ENCODE results near the gene TMEM231. TPM values are rescaled to one million over a fixed set of nuclear protein-coding genes. Genes with fewer than 3 reads are reported as not detected.

The TMEM231 gene
- total RNA-seq, 2 experiments from 2014 or later = 4.9 to 5.1 TPM

- Mint-ChIP-seq H3K4me3 (no peak overlapping the region), H3K27ac (no peak overlapping the region), H3K9me3 (no peaks in the 10 kb centered on the region), H3K4me1 (ENCODE audit: low read depth) (peaks cover 4% of the 10 kb centered on the region), H3K27me3 (peaks cover 6% of the 10 kb centered on the region), H3K36me3 (ENCODE audit: low read depth) (no peaks in the 10 kb centered on the region)
- DNase-seq (no peak), ATAC-seq (no peak)
- no peak for TF ChIP-seq CTCF (IDR thresholded peaks at IDR 0.05)
- ChIA-PET CTCF (no interaction called here), POLR2A (interaction anchor here (3.7 kb wide), 1 partner anchor 8 kb away, joined by 19 read pairs; the partner anchor contains the start of gene GABARAPL2)
- intact Hi-C loops (cut with micrococcal nuclease) = no loop called here
Measured at GRCh38 chr16:75558846-75559401, 2.9 kb upstream of the TMEM231 start.

DNA sequence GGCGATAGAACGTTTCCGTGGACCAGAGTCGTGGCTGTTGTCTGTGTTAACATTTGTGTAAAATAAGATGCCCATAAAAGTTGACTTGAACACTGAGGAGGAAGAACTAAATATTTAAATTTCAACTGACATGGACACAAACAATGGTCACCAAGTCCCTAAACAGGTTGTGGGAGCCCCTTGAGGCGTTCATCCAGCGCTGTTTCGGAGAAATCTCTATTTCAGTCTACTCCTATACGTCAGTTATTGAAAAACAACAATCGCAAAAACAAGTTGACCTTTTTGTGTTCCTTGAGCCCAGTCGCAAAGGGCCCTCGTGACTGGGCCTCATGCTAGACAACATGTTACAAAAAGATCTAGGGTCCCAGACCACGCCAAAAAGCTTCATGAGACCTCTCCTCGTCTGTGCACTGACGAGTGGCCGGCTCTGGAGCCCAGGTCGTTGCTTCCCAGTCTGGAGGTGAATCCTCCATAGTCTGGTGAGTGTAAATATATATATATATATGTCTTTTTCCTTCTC lies 439 bp upstream of the TMEM231 start:
- H3K27ac Mint-ChIP-seq = peak overlapping the region; percentile 77
- ChIA-PET CTCF (interaction anchor here (0.8 to 2.9 kb wide), 5 partner anchors 8 to 93 kb away, joined by 3 to 12 read pairs (median 3); no protein-coding TSS in a partner anchor), POLR2A (interaction anchor here (1.0 to 3.7 kb wide), 4 partner anchors 8 to 91 kb away, joined by 3 to 19 read pairs (median 10); partner anchors contain the start of genes GABARAPL2, KARS1 and TERF2IP)
- no peaks in the 10 kb centered on the region for H3K36me3 Mint-ChIP-seq (ENCODE audit: low read depth)
- no peak for ATAC-seq
- no peak for DNase-seq
- peaks cover 6% of the 10 kb centered on the region for H3K27me3 Mint-ChIP-seq
- no peaks in the 10 kb centered on the region for H3K9me3 Mint-ChIP-seq
- H3K4me3 Mint-ChIP-seq = peak overlapping the region; percentile 85
- peaks cover 4% of the 10 kb centered on the region for H3K4me1 Mint-ChIP-seq (ENCODE audit: low read depth)
- intact Hi-C loops (cut with micrococcal nuclease) = no loop called here
- no peak for TF ChIP-seq CTCF (IDR thresholded peaks at IDR 0.05)

DNA sequence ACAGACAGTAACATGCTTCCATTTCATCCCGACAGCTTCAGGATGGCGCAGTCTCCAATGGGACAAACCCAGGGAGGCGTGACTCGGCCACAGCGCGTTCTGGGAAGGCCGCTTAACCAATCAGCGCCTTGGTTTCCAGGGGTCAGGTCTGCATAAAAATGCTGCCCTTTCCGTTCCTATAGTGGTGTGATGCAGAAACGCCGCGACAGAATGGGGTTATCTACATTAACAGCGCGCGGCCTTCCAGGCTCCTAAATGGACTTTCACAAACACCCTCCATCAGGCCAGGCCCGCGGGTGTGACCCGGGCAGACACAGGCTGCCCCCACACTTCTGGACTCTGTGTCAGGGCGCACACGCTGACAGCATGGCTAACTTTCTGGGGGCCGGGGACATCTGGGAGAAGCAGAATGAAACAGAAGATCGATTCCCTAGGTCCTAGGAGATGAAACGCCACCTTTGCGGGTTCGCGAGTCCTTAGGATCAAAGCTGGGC lies 792 bp downstream of the TMEM231 start:
- Mint-ChIP-seq H3K4me3 (peak overlapping the region; percentile 85), H3K27me3 (peaks cover 6% of the 10 kb centered on the region)
- ATAC-seq = no peak

GRCh38 chr16:75552951-75553350 lies 3.1 kb downstream of the TMEM231 start:
- no peak overlapping the region for H3K27ac Mint-ChIP-seq
- ChIA-PET CTCF (interaction anchor here (1.2 to 1.5 kb wide), 3 partner anchors 36 to 211 kb away, joined by 3 to 5 read pairs (median 3); no protein-coding TSS in a partner anchor), POLR2A (interaction anchor here (0.9 kb wide), 1 partner anchor 65 kb away, joined by 3 read pairs; no protein-coding TSS in a partner anchor)
- peaks cover 6% of the 10 kb centered on the region for H3K27me3 Mint-ChIP-seq
- DNase-seq = no peak
- TF ChIP-seq CTCF (IDR thresholded peaks at IDR 0.05) = no peak
- H3K9me3 Mint-ChIP-seq = no peaks in the 10 kb centered on the region
- intact Hi-C loops (cut with micrococcal nuclease) = no loop called here
- H3K4me3 Mint-ChIP-seq = no peak overlapping the region
- no peaks in the 10 kb centered on the region for H3K36me3 Mint-ChIP-seq (ENCODE audit: low read depth)
- peaks cover 4% of the 10 kb centered on the region for H3K4me1 Mint-ChIP-seq (ENCODE audit: low read depth)
- no peak for ATAC-seq

More for the DNA sequence above, 792 bp downstream of the TMEM231 start:
- H3K4me1 Mint-ChIP-seq (ENCODE audit: low read depth) = peaks cover 4% of the 10 kb centered on the region
- peak; percentile 57 for DNase-seq
- peak overlapping the region; percentile 67 for H3K27ac Mint-ChIP-seq
- ChIA-PET POLR2A (interaction anchor here (0.7 to 3.7 kb wide), 5 partner anchors 8 to 93 kb away, joined by 3 to 19 read pairs (median 4); partner anchors contain the start of genes GABARAPL2, KARS1 and TERF2IP), CTCF (interaction anchor here (0.8 to 2.9 kb wide), 5 partner anchors 9 to 92 kb away, joined by 3 to 12 read pairs (median 6); no protein-coding TSS in a partner anchor)
- intact Hi-C loops (cut with micrococcal nuclease) = no loop called here
- no peaks in the 10 kb centered on the region for H3K36me3 Mint-ChIP-seq (ENCODE audit: low read depth)
- TF ChIP-seq CTCF (IDR thresholded peaks at IDR 0.05) = no peak
- no peaks in the 10 kb centered on the region for H3K9me3 Mint-ChIP-seq

Data from activated CD8-positive, alpha-beta T cell treated with anti-CD3 and anti-CD28 coated beads for 36 hours (primary cell).